BE2C (cell line): ENCODE measurements around the gene SFT2D1.

Source experiments
- DNase-seq: peaks from one replicate; pipeline ENCODE4 v3.0.0-alpha.2; 2020
- H3K27me3 ChIP-seq: fragments of 250-450 bp; sonication (Bioruptor Pico); 2 replicates; pipeline ENCODE4 v1.5.1; 2020; ENCODE audit warnings: mild to moderate bottlenecking
- H3K36me3 ChIP-seq: fragments of 250-450 bp; sonication (Bioruptor Pico); 2 replicates; pipeline ENCODE4 v1.5.1; 2020; ENCODE audit warnings: mild to moderate bottlenecking
- H3K4me1 ChIP-seq: fragments of 250-450 bp; sonication (Bioruptor Pico); 2 replicates; pipeline ENCODE4 v1.5.1; 2020
- H3K4me3 ChIP-seq: 2 replicates; pipeline ENCODE4 v1.5.1; 2011; ENCODE audit warnings: low read depth, low read length
- H3K9me3 ChIP-seq: fragments of 250-450 bp; sonication (Bioruptor Pico); 2 replicates; pipeline ENCODE4 v1.5.1; 2020
- TF ChIP-seq, protein P1 (sequence below): IDR thresholded peaks from 2 replicates; pipeline ENCODE4 v1.5.1; 2012; ENCODE audit warnings: mild to moderate bottlenecking, low read depth, low read length

SFT2D1 gene

DNA sequence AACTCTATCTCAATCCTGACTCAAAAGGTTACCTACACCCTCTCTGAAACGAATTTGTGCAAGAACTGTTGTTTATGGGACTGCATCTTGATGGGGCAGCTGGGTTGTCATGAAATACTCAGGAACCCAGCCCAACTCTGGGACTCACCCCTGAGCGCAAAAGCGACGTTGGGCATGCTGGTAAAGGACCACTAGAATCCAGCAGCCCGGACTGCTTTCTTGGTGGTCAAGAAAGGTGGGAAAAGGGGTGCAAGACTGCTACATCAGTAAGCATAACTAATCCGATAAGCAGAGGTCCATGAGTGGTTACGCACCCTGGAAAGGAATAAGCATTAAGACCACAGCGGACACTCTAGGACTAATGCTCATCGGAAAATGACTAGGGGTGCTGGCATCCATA is 27.9 kb downstream of the SFT2D1 start:
- no peaks in the 10 kb centered on the region for H3K36me3 ChIP-seq
- no peaks in the 10 kb centered on the region for H3K27me3 ChIP-seq
- H3K4me3 ChIP-seq = no peak overlapping the region
- TF ChIP-seq, protein P1, sequence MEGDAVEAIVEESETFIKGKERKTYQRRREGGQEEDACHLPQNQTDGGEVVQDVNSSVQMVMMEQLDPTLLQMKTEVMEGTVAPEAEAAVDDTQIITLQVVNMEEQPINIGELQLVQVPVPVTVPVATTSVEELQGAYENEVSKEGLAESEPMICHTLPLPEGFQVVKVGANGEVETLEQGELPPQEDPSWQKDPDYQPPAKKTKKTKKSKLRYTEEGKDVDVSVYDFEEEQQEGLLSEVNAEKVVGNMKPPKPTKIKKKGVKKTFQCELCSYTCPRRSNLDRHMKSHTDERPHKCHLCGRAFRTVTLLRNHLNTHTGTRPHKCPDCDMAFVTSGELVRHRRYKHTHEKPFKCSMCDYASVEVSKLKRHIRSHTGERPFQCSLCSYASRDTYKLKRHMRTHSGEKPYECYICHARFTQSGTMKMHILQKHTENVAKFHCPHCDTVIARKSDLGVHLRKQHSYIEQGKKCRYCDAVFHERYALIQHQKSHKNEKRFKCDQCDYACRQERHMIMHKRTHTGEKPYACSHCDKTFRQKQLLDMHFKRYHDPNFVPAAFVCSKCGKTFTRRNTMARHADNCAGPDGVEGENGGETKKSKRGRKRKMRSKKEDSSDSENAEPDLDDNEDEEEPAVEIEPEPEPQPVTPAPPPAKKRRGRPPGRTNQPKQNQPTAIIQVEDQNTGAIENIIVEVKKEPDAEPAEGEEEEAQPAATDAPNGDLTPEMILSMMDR = no peak
- no peak for DNase-seq
- no peaks in the 10 kb centered on the region for H3K9me3 ChIP-seq
- no peaks in the 10 kb centered on the region for H3K4me1 ChIP-seq

DNA sequence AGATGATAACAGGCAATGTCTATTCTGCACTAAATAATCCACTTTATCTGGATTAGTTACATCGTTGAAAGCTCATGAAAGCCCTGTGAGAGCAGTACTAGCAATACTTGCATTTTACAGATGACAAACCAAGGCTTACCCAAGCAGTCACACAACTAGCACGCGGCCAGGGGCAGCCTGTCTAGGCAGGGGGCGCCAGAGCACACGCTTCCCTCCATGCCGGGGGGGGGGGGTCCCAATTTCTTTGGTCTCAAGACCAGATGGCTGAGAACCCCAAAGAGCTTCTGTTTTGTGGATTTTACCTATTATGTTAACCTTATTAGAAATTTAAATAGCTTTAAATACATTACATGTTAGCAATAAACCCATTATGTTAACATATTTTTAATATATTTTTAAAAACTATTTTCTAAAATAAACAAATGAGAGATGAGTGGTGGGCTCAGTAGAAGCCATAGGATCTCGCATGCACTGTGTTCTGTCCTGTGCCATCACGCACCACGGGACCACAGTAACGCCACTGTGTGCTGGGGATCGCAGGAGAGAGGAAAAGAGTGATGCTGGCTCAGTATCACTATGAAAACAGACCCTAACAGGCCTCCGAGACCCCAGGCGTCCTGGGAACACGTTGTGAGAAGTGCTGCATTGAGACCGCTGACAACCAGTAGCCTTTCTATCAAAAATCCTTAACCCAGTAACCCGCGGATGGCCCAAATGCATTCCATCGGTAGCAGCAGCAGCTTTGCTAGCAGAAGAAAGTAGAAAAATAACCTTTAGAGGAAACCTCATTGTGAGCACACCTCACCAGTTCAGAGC is 28.9 kb downstream of the SFT2D1 start:
- peaks cover 1% of the 10 kb centered on the region; the same call in 1 of the 2 replicates for H3K27me3 ChIP-seq
- TF ChIP-seq, protein P1 = peak; percentile 86
- DNase-seq = peak; percentile 65
- no peaks in the 10 kb centered on the region for H3K36me3 ChIP-seq
- no peaks in the 10 kb centered on the region for H3K9me3 ChIP-seq
- no peak overlapping the region for H3K4me3 ChIP-seq
- no peaks in the 10 kb centered on the region for H3K4me1 ChIP-seq

DNA sequence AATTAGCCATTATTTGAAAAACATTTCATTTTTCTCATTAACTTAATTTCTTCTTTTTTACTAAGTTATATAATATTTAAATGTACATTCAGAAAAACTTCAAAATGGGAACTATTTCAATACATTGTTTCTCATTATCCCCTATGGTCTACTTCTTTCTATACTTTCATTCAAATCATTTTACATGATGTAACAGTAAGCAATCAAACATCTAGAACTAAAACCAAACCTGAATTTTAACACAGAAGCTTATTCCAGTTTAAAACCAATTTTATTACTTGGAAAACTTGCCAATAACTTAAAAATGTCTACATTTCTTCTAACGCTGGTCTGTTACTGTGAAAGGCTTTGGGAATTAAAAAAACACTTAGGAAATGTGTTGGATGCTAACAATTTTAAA is 29.5 kb downstream of the SFT2D1 start:
- Histone ChIP-seq H3K27me3 (peaks cover 7% of the 10 kb centered on the region; the same call in 1 of the 2 replicates), H3K9me3 (no peaks in the 10 kb centered on the region), H3K4me1 (no peaks in the 10 kb centered on the region), H3K36me3 (no peaks in the 10 kb centered on the region), H3K4me3 (no peak overlapping the region)
- DNase-seq = no peak
- TF ChIP-seq, protein P1 = no peak

DNA sequence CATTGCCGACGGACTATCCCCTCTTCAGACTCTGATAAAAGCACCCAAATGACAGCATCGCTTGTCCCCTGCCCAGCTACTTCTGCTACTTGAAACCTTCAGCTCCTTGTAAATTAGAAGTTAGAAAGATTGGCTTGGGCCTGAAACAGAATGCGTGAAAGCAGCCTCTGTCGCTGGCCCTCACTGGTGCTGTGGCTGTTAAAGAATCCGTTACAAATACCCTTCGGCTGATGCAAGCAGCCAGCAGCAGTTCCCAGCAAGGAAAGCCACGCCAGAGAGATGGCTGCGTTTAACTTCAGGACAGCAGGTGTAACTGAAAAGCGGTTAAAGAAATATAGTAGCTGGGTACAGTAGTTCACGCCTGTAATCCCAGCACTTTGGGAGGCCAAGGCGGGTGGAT is 31.7 kb downstream of the SFT2D1 start:
- no peak for DNase-seq
- peaks cover 10% of the 10 kb centered on the region; the same call in 1 of the 2 replicates for H3K27me3 ChIP-seq
- no peaks in the 10 kb centered on the region for H3K4me1 ChIP-seq
- H3K4me3 ChIP-seq = no peak overlapping the region
- TF ChIP-seq, protein P1 = no peak
- H3K36me3 ChIP-seq = no peaks in the 10 kb centered on the region
- H3K9me3 ChIP-seq = no peaks in the 10 kb centered on the region

DNA sequence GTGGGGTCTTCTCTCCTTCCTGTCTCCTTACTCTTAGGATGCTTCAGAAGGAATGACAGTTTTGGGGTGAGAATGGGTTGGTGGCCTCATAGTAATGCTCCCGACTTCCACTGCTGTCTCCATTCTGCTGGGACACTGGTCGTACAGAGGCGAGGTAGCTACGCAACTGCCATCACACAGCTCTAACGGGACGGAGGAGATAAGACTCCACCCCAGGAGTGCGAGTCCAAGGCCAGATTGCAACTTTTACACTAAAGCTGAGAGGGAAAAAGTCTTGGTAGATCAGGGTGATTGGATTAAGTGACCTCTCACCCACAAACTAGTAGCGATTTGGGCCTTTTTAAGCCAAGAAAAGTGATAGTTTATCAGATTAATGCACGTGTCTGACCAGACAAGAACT is 32.4 kb downstream of the SFT2D1 start:
- no peak for DNase-seq
- Histone ChIP-seq H3K4me1 (no peaks in the 10 kb centered on the region), H3K4me3 (no peak overlapping the region), H3K27me3 (peaks cover 10% of the 10 kb centered on the region; the same call in 1 of the 2 replicates), H3K36me3 (no peaks in the 10 kb centered on the region), H3K9me3 (no peaks in the 10 kb centered on the region)
- TF ChIP-seq, protein P1 = no peak
